H1 (cell line): ENCODE data around the gene POLR1D. TPM values are rescaled to one million over a fixed set of nuclear protein-coding genes. Genes with fewer than 3 reads are reported as not detected.

Source experiments
- polyA plus RNA-seq, 7 experiments: library from polyadenylated mRNA; depleted of rRNA in 3 of 7; stranded (reverse) in 5 of 7; unstranded in 2 of 7; fragments of >200 nt in 5 of 7; fragments of 200-250 nt in 2 of 7; gene quantifications; 1 replicate in 5 of 7; 2 replicates in 1 of 7; 4 replicates in 1 of 7; pipeline versions ENCODE4 v1.2.1 to v1.2.3, GENCODE V29; 2011 to 2013; ENCODE audit warnings: missing spikeins in 2 of 7, mixed read lengths in 2 of 7
- total RNA-seq: library from RNA; stranded (reverse); fragmentation: NEBNext Ultra II Directional; extraction: Animal tissue kit (Norgen Biotek cat#: 25700); gene quantifications from 2 replicates; pipeline ENCODE4 v1.2.1, GENCODE V29; 2021

Gene POLR1D
- total and polyA plus RNA-seq, 2 of the 8 experiments (the other 6 are each of a cell fraction or from before 2014, with no cell fraction given), result 226 to 232 TPM

Other genes starting within 250 kb of the POLR1D start
- 92.3 and 96.5 TPM in 2 replicates for gene GTF3A, start 197.3 kb upstream of the POLR1D start, total RNA-seq
- 41.6 and 49.9 TPM in 2 replicates for gene GTF3A, start 197.3 kb upstream of the POLR1D start, polyA plus RNA-seq (2011; rRNA removed)
- 32.2 and 36.4 TPM in 2 replicates for gene MTIF3, start 171.3 kb upstream of the POLR1D start, total RNA-seq
- 19.8 and 29.4 TPM in 2 replicates for gene MTIF3, start 171.3 kb upstream of the POLR1D start, polyA plus RNA-seq (2011; rRNA removed)
- 12.3 and 13.9 TPM in 2 replicates for gene LNX2, start 1.4 kb upstream of the POLR1D start, total RNA-seq
- gene LNX2, start 1.4 kb upstream of the POLR1D start, polyA plus RNA-seq (2011; rRNA removed), result 5.5 and 6.4 TPM in 2 replicates
- not detected in 2 replicates for gene GSX1, start 170.6 kb downstream of the POLR1D start, total RNA-seq
- 0.08 TPM in 1 of 2 replicates, not detected in the other for gene GSX1, start 170.6 kb downstream of the POLR1D start, polyA plus RNA-seq (2011; rRNA removed)